DOHH2 (cell line): Measurements from ENCODE around the gene DDX17.

Experiments used
- H3F3A ChIP-seq: fragments of 200-600 bp; sonication (generic), shearing (Covaris generic); 2 replicates; pipeline ENCODE4 v1.6.0; 2016; ENCODE audit warnings: antibody characterized with exemption, mild to moderate bottlenecking; ENCODE audit not compliant: control insufficient read depth, insufficient read depth
- H3K27ac ChIP-seq: fragments of 200-600 bp; sonication (generic); 2 replicates; pipeline ENCODE4 v1.5.1; 2014; ENCODE audit warnings: low read depth, mild to moderate bottlenecking, low read length, moderate library complexity
- H3K27me3 ChIP-seq: fragments of 200-600 bp; sonication (generic); 2 replicates; pipeline ENCODE4 v1.6.1; 2014; ENCODE audit warnings: mild to moderate bottlenecking, low read length, mixed read lengths; ENCODE audit not compliant: control insufficient read depth
- H3K36me3 ChIP-seq: fragments of 200-600 bp; sonication (generic); 2 replicates; pipeline ENCODE4 v1.6.1; 2014; ENCODE audit warnings: mild to moderate bottlenecking, low read length, moderate library complexity, mixed read lengths; ENCODE audit not compliant: control insufficient read depth
- H3K4me1 ChIP-seq: fragments of 200-600 bp; sonication (generic); 2 replicates; pipeline ENCODE4 v1.6.1; 2014; ENCODE audit warnings: mild to moderate bottlenecking, low read length, mixed read lengths; ENCODE audit not compliant: control insufficient read depth
- H3K4me2 ChIP-seq: fragments of 200-600 bp; sonication (generic); 2 replicates; pipeline ENCODE4 v1.6.0; 2014; ENCODE audit warnings: mild to moderate bottlenecking, low read length, moderate library complexity
- H3K4me3 ChIP-seq: fragments of 200-600 bp; sonication (generic); 2 replicates; pipeline ENCODE4 v1.5.1; 2014; ENCODE audit warnings: mild to moderate bottlenecking, low read length, mixed read lengths
- H3K79me2 ChIP-seq: fragments of 200-600 bp; sonication (generic); 2 replicates; pipeline ENCODE4 v1.6.1; 2014; ENCODE audit warnings: mild to moderate bottlenecking, low read length, mixed read lengths; ENCODE audit not compliant: control insufficient read depth
- H3K9me2 ChIP-seq: fragments of 200-600 bp; sonication (generic); replicated peaks from 2 replicates; pipeline ENCODE4 v1.6.1; 2014; ENCODE audit warnings: mild to moderate bottlenecking, low read length, mixed read lengths; ENCODE audit not compliant: control insufficient read depth
- H3K9me3 ChIP-seq: fragments of 200-600 bp; sonication (generic); 2 replicates; pipeline ENCODE4 v1.6.1; 2014; ENCODE audit warnings: antibody characterized with exemption, low read length, mixed read lengths; ENCODE audit not compliant: control insufficient read depth, insufficient read depth
- H4K20me1 ChIP-seq: fragments of 200-600 bp; sonication (generic); 2 replicates; pipeline ENCODE4 v1.6.0; 2014; ENCODE audit warnings: low read depth, mild to moderate bottlenecking, antibody characterized with exemption, low read length, moderate library complexity; ENCODE audit not compliant: control insufficient read depth, insufficient read depth
- CTCF ChIP-seq: fragments of 200-600 bp; sonication (generic); IDR thresholded peaks from one replicate; pipeline ENCODE4 v1.5.1; 2014; ENCODE audit warnings: antibody characterized with exemption, mild to moderate bottlenecking, low read depth, low read length; ENCODE audit not compliant: poor library complexity, severe bottlenecking
- EZH2phosphoT487 ChIP-seq: fragments of 200-600 bp; sonication (generic); IDR thresholded peaks from 2 replicates; pipeline ENCODE4 v1.6.1; 2017; ENCODE audit warnings: borderline replicate concordance, mild to moderate bottlenecking, antibody characterized with exemption, low read length, moderate library complexity, mixed read lengths

DDX17 gene

GRCh38 chr22:38482662-38483308 lies 23.3 kb downstream of the DDX17 start:
- no peaks in the 10 kb centered on the region for H3K9me3 ChIP-seq
- H3K4me2 ChIP-seq, result no peak overlapping the region
- H3K9me2 ChIP-seq, result no peaks in the 10 kb centered on the region
- no peaks in the 10 kb centered on the region for H3K27me3 ChIP-seq
- peaks cover 68% of the 10 kb centered on the region for H3K36me3 ChIP-seq
- peaks cover 4% of the 10 kb centered on the region; the same call in 1 of the 2 replicates for H4K20me1 ChIP-seq
- H3K27ac ChIP-seq, result no peak overlapping the region
- peaks cover 73% of the 10 kb centered on the region for H3F3A ChIP-seq
- H3K79me2 ChIP-seq, result no peaks in the 10 kb centered on the region
- no peaks in the 10 kb centered on the region for H3K4me1 ChIP-seq
- TF ChIP-seq EZH2phosphoT487 (no peak), CTCF (no peak)
- no peak overlapping the region for H3K4me3 ChIP-seq

GRCh38 chr22:38481871-38482332 lies 24.2 kb downstream of the DDX17 start:
- Histone ChIP-seq H4K20me1 (peaks cover 4% of the 10 kb centered on the region; the same call in 1 of the 2 replicates), H3K4me1 (no peaks in the 10 kb centered on the region), H3K4me2 (no peak overlapping the region), H3K4me3 (no peak overlapping the region), H3K36me3 (peaks cover 62% of the 10 kb centered on the region), H3K9me3 (no peaks in the 10 kb centered on the region), H3K79me2 (no peaks in the 10 kb centered on the region), H3K9me2 (no peaks in the 10 kb centered on the region), H3K27me3 (no peaks in the 10 kb centered on the region), H3F3A (peaks cover 72% of the 10 kb centered on the region), H3K27ac (no peak overlapping the region)
- no peak for TF ChIP-seq EZH2phosphoT487
- no peak for TF ChIP-seq CTCF

GRCh38 chr22:38481162-38481870 lies 24.8 kb downstream of the DDX17 start:
- TF ChIP-seq EZH2phosphoT487 (no peak), CTCF (no peak)
- no peaks in the 10 kb centered on the region for H3K79me2 ChIP-seq
- no peak overlapping the region for H3K27ac ChIP-seq
- H3K4me1 ChIP-seq, result no peaks in the 10 kb centered on the region
- H3K36me3 ChIP-seq, result peaks cover 56% of the 10 kb centered on the region
- no peaks in the 10 kb centered on the region for H3K27me3 ChIP-seq
- no peaks in the 10 kb centered on the region for H3K9me3 ChIP-seq
- H3K9me2 ChIP-seq, result no peaks in the 10 kb centered on the region
- no peak overlapping the region for H3K4me3 ChIP-seq
- peaks cover 4% of the 10 kb centered on the region; the same call in 1 of the 2 replicates for H4K20me1 ChIP-seq
- no peak overlapping the region for H3K4me2 ChIP-seq
- H3F3A ChIP-seq, result peaks cover 68% of the 10 kb centered on the region
